ENCODE results near the gene NOL7.

The NOL7 gene

GRCh38 chr6:13660273-13660672 lies 45.1 kb downstream of the NOL7 start:
- DNase-seq, result no peak

DNA sequence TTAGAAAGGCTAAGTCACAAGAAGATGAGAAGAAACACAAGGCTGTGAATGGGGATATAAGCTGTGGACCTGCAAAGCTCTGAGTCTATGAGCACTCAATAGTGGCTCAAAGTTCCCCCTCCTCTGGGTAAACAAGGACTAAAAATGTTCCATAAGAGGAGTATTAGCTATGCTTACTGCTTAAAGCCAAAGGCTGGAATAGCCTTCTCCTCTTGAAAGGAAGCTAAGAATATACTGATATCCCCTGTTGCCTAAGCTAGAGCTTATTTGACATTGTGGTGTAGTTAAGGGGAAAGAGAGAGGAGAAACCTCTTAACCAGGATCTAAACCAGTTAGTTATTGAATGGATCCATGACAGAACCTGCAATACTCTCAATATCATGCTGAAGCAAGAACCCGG lies 45.8 kb downstream of the NOL7 start:
- DNase-seq, result no peak

- no peak for DNase-seq
Measured at GRCh38 chr6:13661647-13662046, 46.5 kb downstream of the NOL7 start.

GRCh38 chr6:13662651-13663334 lies 47.7 kb downstream of the NOL7 start:
- DNase-seq, result no peak

GRCh38 chr6:13663986-13664385 lies 48.9 kb downstream of the NOL7 start:
- DNase-seq, result no peak

- DNase-seq, result no peak
Measured at GRCh38 chr6:13664703-13665352, 49.7 kb downstream of the NOL7 start.

DNA sequence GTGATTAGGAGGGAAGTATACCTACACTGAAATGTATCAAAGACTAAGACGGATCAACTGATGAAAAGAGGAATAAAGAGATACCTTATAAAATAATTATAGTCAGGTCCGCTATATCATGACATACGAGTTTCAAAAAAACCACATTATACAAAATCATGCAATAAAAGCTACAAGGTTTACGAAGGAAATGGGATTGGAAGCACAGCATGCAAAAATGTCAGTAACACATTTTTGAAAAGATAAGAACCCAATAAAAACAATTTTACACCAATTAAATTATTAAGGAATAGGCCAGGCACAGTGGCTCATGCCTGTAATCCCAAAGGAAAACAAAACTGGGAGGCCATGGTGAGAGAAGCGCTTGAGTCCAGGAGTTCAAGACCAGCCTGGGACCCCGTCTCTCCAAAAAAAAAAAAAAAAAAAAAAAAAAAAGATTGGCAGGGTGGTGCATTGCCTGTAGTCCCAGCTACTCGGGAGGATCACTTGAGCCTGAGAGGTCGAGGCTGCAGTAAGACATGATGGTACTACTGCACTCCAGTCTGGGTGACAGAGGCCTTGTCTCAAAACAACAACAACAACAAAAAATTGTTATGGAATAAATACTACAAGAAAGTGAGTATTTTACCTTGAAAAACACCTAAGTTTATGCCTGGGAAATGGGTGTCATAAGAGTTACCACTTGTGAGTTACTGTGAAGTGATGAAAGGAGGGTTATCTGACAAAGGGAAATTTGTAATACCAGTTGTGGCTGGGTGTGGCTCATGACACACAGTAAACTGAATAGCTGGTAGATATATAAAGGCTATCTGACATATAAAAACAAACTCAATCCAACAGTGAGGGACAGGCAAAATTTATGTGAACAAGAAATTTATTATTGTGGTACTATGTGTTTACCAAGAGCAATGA lies 51.3 kb downstream of the NOL7 start:
- DNase-seq, result no peak

DNA sequence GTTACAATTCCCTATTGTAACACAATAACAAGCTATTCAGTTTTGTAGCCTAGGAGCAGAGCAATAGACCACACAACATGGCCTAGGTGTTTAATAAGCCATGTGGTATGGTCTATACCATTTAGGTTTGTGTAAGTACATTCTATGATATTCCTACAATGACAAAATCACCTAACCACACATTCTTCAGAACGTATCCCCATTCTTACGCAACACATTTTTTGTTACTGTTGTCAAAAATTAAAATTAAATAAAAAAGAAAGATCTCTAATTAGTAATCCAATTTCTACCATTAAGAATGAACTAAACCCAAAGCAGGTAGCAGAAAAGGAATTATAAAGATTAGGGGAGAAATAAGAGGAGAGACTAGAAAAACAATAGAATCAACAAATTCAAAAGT lies 52.5 kb downstream of the NOL7 start:
- DNase-seq, result no peak

DNA sequence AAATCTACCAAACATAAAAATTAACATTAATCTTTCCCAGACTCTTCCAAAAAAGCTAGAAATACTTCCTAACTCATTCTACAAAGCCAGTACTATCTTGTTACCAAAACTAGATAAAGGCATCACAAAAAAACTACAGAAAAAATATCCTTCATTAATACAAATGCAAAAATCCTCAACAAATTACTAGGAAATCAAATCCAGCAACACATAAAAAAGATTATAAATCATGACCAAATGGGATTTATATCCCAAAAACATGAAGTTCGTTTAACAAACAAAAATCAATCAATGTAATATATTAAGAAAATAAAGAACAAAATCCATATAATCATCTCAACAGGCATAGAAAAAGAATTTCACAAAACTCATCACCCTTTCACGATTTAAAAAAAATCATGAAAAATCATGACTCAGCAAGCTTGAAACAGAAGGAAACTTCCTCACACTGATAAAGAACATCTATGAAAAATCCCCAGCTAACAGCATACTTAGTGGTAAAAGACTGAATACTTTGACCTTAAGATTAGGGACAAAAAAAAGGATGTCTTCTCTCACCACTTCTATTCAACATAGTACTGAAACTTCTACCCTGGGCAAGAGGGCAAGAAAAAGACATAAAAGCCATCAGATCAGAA lies 53.3 kb downstream of the NOL7 start:
- DNase-seq, result no peak

DNA sequence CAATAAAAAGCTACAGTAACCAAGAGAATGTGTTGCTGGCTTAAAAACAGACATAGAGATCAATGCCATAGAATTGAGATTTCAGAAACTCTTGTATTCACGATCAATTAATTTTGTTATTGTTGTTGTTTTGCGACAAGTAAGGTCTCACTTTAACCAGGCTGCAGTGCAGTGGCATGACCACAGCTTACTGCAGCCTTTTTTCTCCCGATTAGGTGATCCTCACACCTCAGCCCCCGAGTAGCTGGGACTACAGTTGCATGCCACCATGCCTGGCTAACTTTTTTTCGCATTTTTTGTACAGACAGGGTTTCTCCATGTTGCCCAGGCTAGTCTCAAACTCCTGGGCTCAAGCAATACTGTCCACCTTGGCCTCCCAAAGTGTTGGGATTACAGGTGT lies 54.3 kb downstream of the NOL7 start:
- no peak for DNase-seq
